Brain microvascular endothelial cell (primary cell): ENCODE measurements around the gene CPM.

Experiments used
- DNase-seq: peaks from one replicate; pipeline ENCODE4 v3.0.0-alpha.2; 2020
- H3K27ac ChIP-seq: fragments of 250-450 bp; sonication (Bioruptor Pico); 2 replicates; pipeline ENCODE4 v1.5.1; 2020; ENCODE audit warnings: mild to moderate bottlenecking, moderate library complexity
- H3K27me3 ChIP-seq: fragments of 250-450 bp; sonication (Bioruptor Pico); replicated peaks from 2 replicates; pipeline ENCODE4 v1.5.1; 2020; ENCODE audit warnings: mild to moderate bottlenecking
- H3K36me3 ChIP-seq: fragments of 250-450 bp; sonication (Bioruptor Pico); replicated peaks from 2 replicates; pipeline ENCODE4 v1.5.1; 2020; ENCODE audit warnings: mild to moderate bottlenecking
- H3K4me3 ChIP-seq: 2 replicates; pipeline ENCODE4 v1.5.1; 2011; ENCODE audit warnings: low read depth, mild to moderate bottlenecking, control low read depth, low read length, moderate library complexity
- in situ Hi-C: cut with HindIII; loops from 2 replicates; pipeline ENCODE4 v1.10.0; 2017; ENCODE audit warnings: low sequenced_read_pairs, low pct_ligation_motif_present
- TF ChIP-seq, protein P1 (sequence below): IDR thresholded peaks from 2 replicates; pipeline ENCODE4 v1.5.1; 2011; ENCODE audit warnings: low read depth, mild to moderate bottlenecking, moderate library complexity, low read length, control low read depth, inconsistent platforms; ENCODE audit errors: missing control alignments

Gene CPM

DNA sequence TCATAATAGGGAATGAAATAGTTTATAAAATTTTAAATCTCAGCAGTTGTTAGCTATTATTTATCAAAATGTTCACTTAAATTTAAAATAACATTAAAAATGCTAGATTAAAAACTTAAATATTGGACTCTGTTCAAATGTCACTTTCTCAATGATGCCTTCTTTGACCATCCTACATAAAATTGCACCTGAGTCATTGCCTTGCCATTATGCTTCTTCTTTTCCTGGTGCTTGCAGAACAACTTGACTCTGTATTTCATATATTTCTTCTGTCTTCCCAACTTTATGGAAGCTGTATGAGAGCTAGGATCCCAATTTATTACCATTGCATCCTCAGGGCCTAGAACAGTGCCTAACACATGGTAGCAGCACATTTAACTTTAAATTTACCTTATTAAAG is 37.3 kb upstream of the CPM start:
- in situ Hi-C loops: no loop called here
- TF ChIP-seq, protein P1, sequence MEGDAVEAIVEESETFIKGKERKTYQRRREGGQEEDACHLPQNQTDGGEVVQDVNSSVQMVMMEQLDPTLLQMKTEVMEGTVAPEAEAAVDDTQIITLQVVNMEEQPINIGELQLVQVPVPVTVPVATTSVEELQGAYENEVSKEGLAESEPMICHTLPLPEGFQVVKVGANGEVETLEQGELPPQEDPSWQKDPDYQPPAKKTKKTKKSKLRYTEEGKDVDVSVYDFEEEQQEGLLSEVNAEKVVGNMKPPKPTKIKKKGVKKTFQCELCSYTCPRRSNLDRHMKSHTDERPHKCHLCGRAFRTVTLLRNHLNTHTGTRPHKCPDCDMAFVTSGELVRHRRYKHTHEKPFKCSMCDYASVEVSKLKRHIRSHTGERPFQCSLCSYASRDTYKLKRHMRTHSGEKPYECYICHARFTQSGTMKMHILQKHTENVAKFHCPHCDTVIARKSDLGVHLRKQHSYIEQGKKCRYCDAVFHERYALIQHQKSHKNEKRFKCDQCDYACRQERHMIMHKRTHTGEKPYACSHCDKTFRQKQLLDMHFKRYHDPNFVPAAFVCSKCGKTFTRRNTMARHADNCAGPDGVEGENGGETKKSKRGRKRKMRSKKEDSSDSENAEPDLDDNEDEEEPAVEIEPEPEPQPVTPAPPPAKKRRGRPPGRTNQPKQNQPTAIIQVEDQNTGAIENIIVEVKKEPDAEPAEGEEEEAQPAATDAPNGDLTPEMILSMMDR: no peak
- H3K27ac ChIP-seq: no peak overlapping the region
- no peak overlapping the region for H3K4me3 ChIP-seq
- DNase-seq: no peak
- H3K27me3 ChIP-seq: no peaks in the 10 kb centered on the region
- no peaks in the 10 kb centered on the region for H3K36me3 ChIP-seq

DNA sequence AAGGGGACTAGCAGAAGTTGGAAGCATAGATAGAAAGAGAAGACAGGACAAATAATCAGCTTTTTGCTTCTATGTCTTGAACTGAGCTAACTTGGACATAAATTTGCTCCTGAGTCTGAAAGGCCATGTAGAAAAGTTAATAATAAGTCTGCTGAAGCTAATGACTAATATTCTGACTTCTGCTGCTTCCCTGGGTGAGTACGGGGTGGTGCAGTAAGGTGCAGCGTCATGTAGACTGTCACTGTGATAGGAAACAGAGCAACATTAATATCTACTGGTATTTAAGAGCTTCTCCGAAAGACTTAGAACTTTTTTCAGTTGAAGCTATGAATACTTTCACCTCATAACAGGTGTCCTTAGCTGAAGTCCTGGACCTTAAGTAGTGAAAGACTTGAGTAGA is 34.1 kb upstream of the CPM start:
- Histone ChIP-seq H3K27me3 (no peaks in the 10 kb centered on the region), H3K4me3 (no peak overlapping the region), H3K27ac (no peak overlapping the region), H3K36me3 (no peaks in the 10 kb centered on the region)
- TF ChIP-seq, protein P1: no peak
- in situ Hi-C loops: no loop called here
- no peak for DNase-seq

DNA sequence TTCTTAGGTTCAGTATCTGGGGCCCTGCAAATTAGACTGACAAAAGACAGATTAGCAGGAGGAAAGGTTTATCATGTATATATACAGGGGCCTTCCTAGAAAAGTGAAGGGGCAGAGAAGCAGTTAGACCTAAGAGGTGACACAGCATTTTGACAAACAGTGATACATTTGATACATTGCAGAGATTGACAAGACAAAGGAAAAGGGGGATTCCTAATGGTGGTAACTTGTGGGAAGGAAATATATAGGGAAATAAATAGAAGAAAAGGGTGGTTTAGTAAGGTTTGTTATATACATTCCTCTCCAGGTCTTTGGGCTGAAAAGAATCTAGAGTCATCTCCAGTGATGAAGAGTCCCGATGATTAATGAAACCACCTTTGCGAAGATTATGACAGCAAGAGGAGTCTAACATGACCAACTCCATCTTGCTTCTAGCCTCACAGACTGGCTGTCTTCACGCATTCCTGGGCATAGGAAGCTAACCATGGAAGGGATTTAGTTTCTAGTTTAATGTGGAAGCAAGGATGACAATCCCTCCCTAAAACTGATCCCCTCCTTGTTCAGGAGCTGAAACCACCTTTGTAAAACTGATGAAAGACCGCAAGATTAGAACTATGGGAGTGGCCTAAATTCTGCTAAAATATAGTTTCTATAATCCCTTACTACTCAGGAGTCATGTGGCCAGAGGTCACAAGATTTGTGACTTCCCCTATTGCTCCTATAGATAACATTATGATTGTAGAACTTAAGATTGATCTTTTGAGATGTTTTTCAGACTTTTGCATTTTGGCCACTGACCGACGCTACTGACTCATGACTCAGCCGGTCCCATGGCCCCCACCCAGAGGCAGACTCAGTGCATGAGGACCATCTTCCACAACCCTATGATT is 31.1 kb upstream of the CPM start:
- DNase-seq: no peak
- TF ChIP-seq, protein P1: no peak
- in situ Hi-C loops: no loop called here
- Histone ChIP-seq H3K27me3 (no peaks in the 10 kb centered on the region), H3K36me3 (no peaks in the 10 kb centered on the region), H3K4me3 (no peak overlapping the region), H3K27ac (no peak overlapping the region)

DNA sequence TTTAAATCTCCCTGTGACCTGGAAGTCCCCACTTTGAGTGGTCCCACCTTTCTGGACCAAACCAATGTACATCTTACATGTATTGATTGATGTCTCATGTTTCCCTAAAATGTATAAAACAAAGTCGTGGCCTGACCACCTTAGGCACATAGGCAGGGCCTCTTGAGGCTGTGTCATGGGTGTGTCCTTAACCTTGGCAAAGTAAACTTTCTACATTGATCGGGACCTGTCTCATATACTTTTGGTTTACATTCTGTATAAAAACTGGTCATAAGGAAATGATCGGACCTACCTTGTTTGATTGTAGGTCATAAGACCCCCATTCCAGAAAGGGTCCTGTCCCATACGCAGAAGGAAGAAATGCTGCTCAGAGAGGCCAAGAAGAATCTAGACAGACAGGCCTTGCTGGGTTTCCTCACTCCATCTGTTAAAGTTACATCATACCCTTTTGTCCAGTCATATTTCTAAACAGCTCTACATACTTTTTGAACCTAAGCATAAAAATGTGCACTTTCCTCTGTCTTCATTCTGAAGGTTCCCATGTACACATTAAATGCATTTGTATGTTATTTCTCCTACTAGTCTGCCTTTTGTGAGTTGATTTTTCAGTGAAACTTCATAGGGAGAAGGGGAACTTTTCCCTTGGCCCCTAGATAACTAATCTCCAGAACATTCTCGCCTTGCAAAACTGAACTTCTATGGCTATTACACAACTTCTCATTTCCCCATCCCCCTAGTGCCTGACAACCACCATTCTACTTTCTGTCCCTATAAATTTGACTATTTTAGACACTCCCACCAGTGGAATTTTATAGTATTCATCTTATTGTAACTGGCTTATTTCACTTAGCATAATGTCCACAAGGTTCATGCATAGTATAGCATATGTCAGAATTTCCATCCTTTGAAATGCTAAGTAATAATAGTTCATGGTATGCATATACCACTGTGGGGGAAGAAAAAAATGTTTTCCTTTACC is 30.2 kb upstream of the CPM start:
- Histone ChIP-seq H3K27me3 (no peaks in the 10 kb centered on the region), H3K4me3 (no peak overlapping the region), H3K27ac (no peak overlapping the region), H3K36me3 (no peaks in the 10 kb centered on the region)
- DNase-seq: no peak
- in situ Hi-C loops: no loop called here
- TF ChIP-seq, protein P1: no peak

DNA sequence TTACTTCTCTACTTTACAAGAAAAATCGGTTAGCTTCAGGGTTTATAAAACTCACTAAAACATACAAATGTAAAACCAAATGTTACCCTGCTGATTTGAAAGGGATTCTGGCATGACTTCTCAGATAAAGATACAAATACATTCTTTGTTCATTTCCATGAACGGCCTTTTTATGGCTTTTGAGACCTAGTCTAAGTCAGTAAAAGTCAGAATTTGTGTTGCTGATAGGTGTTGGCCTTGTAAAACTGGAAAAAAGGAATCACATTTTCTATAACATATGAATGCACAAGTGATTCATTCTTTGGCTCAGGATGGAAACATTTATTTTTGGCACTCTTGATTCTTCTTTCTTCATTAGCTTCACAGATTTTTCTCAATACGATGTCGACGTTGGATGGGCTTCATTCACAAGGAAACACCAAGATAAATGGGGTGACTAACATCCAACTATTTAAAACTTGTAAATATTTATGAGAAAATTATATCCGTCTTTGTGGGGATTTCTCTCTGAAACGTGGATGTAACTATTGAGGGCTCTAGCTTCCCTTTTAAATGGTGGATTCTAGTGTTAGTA is 27.0 kb upstream of the CPM start:
- H3K4me3 ChIP-seq: no peak overlapping the region
- H3K36me3 ChIP-seq: no peaks in the 10 kb centered on the region
- TF ChIP-seq, protein P1: no peak
- H3K27ac ChIP-seq: no peak overlapping the region
- in situ Hi-C loops: no loop called here
- DNase-seq: no peak
- H3K27me3 ChIP-seq: no peaks in the 10 kb centered on the region
